ENCODE results near the gene BTBD9. TPM values are rescaled to one million over a fixed set of nuclear protein-coding genes. Genes with fewer than 3 reads are reported as not detected.
"Not testable (repeated sequence)": the region's sequence is repeated elsewhere in the genome, so short reads cannot be mapped to it uniquely, and the experiment has no call there.

BTBD9 gene
- total RNA-seq, 1 donor from 2014 or later: 23.0 TPM

DNA sequence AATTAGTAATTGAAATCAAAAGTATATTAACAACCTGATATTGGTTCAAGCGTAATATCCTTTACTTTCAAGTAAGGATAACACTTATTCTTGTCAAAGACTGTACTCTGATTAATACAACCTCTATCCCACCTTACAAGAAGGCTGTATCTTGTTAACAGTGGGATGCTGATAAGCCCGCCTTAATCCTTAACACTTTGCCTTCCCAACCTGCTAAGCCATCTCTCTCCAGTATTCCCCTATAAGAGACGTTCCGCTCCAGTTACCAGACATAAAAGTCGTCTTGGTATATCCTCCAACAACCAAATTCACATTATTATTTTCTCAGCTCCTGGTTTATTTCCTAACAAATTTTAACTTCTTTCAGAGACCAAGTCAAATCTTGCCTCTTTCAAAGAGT is 2.0 kb downstream of the BTBD9 start:
- TF ChIP-seq CTCF (IDR thresholded peaks at IDR 0.05; ENCODE audit: unreplicated experiment): no peak
- no peak overlapping the region for H3K27ac Mint-ChIP-seq
- no peaks in the 10 kb centered on the region for H3K9me3 Mint-ChIP-seq
- H3K36me3 Mint-ChIP-seq: no peaks in the 10 kb centered on the region
- H3K4me3 Mint-ChIP-seq: no peak overlapping the region
- no peaks in the 10 kb centered on the region for H3K27me3 Mint-ChIP-seq (ENCODE audit: low read depth)
- no peak for DNase-seq (ENCODE audit: low spot score in 2 of 2, unreplicated experiment in 2 of 2)
- peaks cover 21% of the 10 kb centered on the region for H3K4me1 Mint-ChIP-seq

DNA sequence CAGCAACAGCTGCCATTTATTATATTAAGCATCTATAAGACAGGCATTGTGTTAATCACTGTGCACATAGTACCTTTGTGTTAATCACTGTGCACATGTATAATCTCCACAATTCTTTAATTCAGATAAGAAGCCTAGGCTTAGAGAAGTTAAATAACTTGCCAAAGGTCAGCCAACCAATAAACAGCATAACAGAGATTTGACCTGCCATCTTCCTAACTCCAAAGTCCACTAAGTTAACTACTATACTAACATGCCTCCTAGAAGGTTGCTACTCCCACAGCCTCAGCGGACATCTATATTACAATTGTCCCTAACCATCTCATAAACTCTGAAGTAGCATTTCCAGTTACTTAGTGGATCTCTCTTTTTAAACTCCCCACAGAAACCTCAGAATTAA is 3.7 kb downstream of the BTBD9 start:
- H3K9me3 Mint-ChIP-seq: peaks cover 5% of the 10 kb centered on the region
- no peaks in the 10 kb centered on the region for H3K27me3 Mint-ChIP-seq (ENCODE audit: low read depth)
- no peak overlapping the region for H3K27ac Mint-ChIP-seq
- peaks cover 20% of the 10 kb centered on the region for H3K4me1 Mint-ChIP-seq
- no peaks in the 10 kb centered on the region for H3K36me3 Mint-ChIP-seq
- no peak for DNase-seq (ENCODE audit: low spot score in 2 of 2, unreplicated experiment in 2 of 2)
- TF ChIP-seq CTCF (IDR thresholded peaks at IDR 0.05; ENCODE audit: unreplicated experiment): no peak
- no peak overlapping the region for H3K4me3 Mint-ChIP-seq

DNA sequence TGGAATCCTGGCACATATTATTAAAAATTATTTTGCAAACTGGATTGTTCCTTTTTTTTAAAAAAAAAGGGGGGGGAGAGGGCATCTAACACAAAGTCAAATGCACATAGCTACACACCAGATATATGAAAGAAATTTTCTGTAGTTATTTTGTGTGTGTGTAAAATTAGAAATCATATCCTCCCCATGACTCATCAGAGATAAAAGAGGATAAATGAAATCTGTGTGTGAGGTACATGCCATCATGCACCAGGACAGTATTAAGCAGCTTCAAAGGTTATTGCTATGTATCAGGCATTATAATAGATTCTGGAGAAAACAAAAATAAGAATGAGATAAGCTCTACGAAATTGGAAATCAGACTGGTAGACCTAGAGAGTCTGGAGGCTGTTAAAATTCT is 5.2 kb downstream of the BTBD9 start:
- Mint-ChIP-seq H3K27me3 (ENCODE audit: low read depth) (no peaks in the 10 kb centered on the region), H3K9me3 (peaks cover 5% of the 10 kb centered on the region), H3K36me3 (no peaks in the 10 kb centered on the region), H3K4me3 (no peak overlapping the region), H3K4me1 (peaks cover 14% of the 10 kb centered on the region), H3K27ac (no peak overlapping the region)
- DNase-seq (ENCODE audit: low spot score in 2 of 2, unreplicated experiment in 2 of 2): no peak
- TF ChIP-seq CTCF (IDR thresholded peaks at IDR 0.05; ENCODE audit: unreplicated experiment): no peak

DNA sequence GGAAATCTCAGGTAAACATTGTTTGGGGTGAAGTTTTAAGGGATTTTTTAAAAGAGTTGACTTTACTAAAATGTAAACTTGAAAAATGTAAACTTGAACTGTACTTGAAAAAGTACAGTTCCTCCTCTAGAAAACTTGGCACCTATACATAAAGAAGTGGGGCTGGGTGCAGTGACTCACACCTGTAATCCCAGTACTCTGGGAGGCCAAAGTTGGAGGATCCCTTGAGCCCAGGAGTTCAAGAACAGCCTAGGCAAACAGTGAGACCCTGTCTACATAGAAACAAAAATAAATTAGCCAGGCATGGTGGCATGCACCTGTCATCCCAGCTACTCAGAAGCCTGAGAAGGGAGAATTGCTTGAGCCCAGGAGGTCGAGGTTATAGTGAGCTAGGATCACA is 7.2 kb downstream of the BTBD9 start:
- DNase-seq (ENCODE audit: low spot score in 2 of 2, unreplicated experiment in 2 of 2): no peak
- Mint-ChIP-seq H3K4me3 (no peak overlapping the region), H3K9me3 (peaks cover 5% of the 10 kb centered on the region), H3K4me1 (peaks cover 4% of the 10 kb centered on the region), H3K36me3 (no peaks in the 10 kb centered on the region), H3K27ac (no peak overlapping the region), H3K27me3 (ENCODE audit: low read depth) (no peaks in the 10 kb centered on the region)
- no peak for TF ChIP-seq CTCF (IDR thresholded peaks at IDR 0.05; ENCODE audit: unreplicated experiment)

GRCh38 chr6:38631186-38631783 is 8.4 kb downstream of the BTBD9 start:
- no peak overlapping the region for H3K4me3 Mint-ChIP-seq
- DNase-seq (ENCODE audit: low spot score in 2 of 2, unreplicated experiment in 2 of 2): no peak
- no peaks in the 10 kb centered on the region for H3K27me3 Mint-ChIP-seq (ENCODE audit: low read depth)
- H3K4me1 Mint-ChIP-seq: peaks cover 4% of the 10 kb centered on the region
- no peak for TF ChIP-seq CTCF (IDR thresholded peaks at IDR 0.05; ENCODE audit: unreplicated experiment)
- H3K27ac Mint-ChIP-seq: no peak overlapping the region
- H3K36me3 Mint-ChIP-seq: no peaks in the 10 kb centered on the region
- peaks cover 5% of the 10 kb centered on the region for H3K9me3 Mint-ChIP-seq

GRCh38 chr6:38625217-38625616 is 14.5 kb downstream of the BTBD9 start:
- no peaks in the 10 kb centered on the region for H3K4me1 Mint-ChIP-seq
- no peak overlapping the region for H3K4me3 Mint-ChIP-seq
- no peak for DNase-seq (ENCODE audit: low spot score in 2 of 2, unreplicated experiment in 2 of 2)
- no peaks in the 10 kb centered on the region for H3K27me3 Mint-ChIP-seq (ENCODE audit: low read depth)
- no peak overlapping the region for H3K27ac Mint-ChIP-seq
- H3K9me3 Mint-ChIP-seq: peaks cover 17% of the 10 kb centered on the region
- TF ChIP-seq CTCF (IDR thresholded peaks at IDR 0.05; ENCODE audit: unreplicated experiment): no peak
- no peaks in the 10 kb centered on the region for H3K36me3 Mint-ChIP-seq

DNA sequence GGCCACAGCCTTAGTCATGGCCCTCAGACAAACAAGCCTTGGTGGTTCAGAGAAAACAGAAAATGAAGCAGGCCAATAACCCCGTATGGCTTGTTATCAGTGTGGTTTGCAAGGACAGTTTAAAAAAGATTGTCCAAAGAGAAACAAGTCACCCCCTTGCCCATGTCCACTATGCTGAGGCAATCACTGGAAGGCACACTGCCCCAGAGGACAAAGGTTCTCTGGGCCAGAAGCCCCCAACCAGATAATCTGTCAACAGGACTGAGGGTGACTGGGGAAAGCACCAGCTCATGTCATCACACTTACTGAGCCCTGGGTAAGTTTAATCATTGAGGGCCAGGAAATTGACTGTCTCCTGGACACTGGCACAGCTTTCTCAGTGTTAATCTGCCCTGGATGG is 20.4 kb downstream of the BTBD9 start:
- Mint-ChIP-seq H3K9me3 (peaks cover 17% of the 10 kb centered on the region), H3K4me1 (peaks cover 14% of the 10 kb centered on the region)
- H3K27ac Mint-ChIP-seq; DNase-seq (ENCODE audit: low spot score in 2 of 2, unreplicated experiment in 2 of 2); H3K4me3 Mint-ChIP-seq; H3K36me3 Mint-ChIP-seq; H3K27me3 Mint-ChIP-seq (ENCODE audit: low read depth): not testable (repeated sequence)

DNA sequence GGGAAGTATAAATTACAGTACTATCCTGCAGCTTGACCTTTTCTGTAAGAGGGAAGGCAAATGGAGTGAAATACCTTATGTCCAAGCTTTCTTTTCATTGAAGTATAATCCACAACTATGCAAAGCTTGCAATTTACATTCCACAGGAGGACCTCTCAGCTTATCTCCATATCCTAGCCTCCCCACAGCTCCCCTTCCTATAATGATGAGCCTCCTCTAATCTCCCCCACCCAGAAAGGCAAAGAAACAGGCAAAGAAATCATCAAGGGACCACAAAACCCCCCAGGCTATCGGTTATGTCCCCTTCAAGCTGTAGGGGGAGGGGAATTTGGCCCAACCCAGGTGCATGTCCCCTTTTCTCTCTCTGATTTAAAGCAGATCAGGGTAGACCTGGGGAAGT is 21.4 kb downstream of the BTBD9 start:
- DNase-seq (ENCODE audit: low spot score in 2 of 2, unreplicated experiment in 2 of 2); H3K4me3 Mint-ChIP-seq; H3K27me3 Mint-ChIP-seq (ENCODE audit: low read depth); H3K36me3 Mint-ChIP-seq: not testable (repeated sequence)
- Mint-ChIP-seq H3K4me1 (peaks cover 14% of the 10 kb centered on the region), H3K27ac (peak overlapping the region; percentile 30), H3K9me3 (peaks cover 15% of the 10 kb centered on the region)

Data from mesothelial cell of epicardium (in vitro differentiated cells).